ENCODE data around the gene LGALS7B. TPM values are rescaled to one million over a fixed set of nuclear protein-coding genes. Genes with fewer than 3 reads are reported as not detected.
"Not testable (repeated sequence)": the region's sequence is repeated elsewhere in the genome, so short reads cannot be mapped to it uniquely, and the experiment has no call there.

LGALS7B gene
- total RNA-seq, 2 donors from 2014 or later: not detected

GRCh38 chr19:38765214-38765613 lies 23.8 kb upstream of the LGALS7B start:
- H3K4me1 ChIP-seq (ENCODE audit: control insufficient read depth, insufficient read depth, low read length): no peaks in the 10 kb centered on the region
- H3K4me3 ChIP-seq (ENCODE audit: low read length): no peak overlapping the region

GRCh38 chr19:38766276-38767047 lies 22.5 kb upstream of the LGALS7B start:
- no peak for TF ChIP-seq CTCF (conservative IDR thresholded peaks at IDR 0.05)
- H3K36me3 ChIP-seq (ENCODE audit: control insufficient read depth, insufficient read depth, low read length): no peaks in the 10 kb centered on the region

More at GRCh38 chr19:38765214-38765613, 23.8 kb upstream of the LGALS7B start:
- Histone ChIP-seq H3K27me3 (ENCODE audit: control insufficient read depth, insufficient read depth, low read length, poor library complexity, severe bottlenecking) (no peaks in the 10 kb centered on the region), H3K27ac (ENCODE audit: low read depth, low read length) (no peak overlapping the region), H3K36me3 (ENCODE audit: control insufficient read depth, insufficient read depth, low read length) (no peaks in the 10 kb centered on the region), H3K9me3 (ENCODE audit: control insufficient read depth, low read length) (no peaks in the 10 kb centered on the region), H3K9ac (ENCODE audit: extremely low read depth, low read length, poor library complexity, severe bottlenecking) (no peak overlapping the region)
- no peak for TF ChIP-seq CTCF (conservative IDR thresholded peaks at IDR 0.05)
- 95 to 100% methylated on average over 1 to 2 of the region's 2 CpGs for WGBS, 2 experiments (ENCODE audit: insufficient coverage in 1 of 2, insufficient read length in 1 of 2)
- Mint-ChIP-seq H3K9me3 (no peaks in the 10 kb centered on the region), H3K27me3 (ENCODE audit: insufficient read depth) (no peaks in the 10 kb centered on the region), H3K4me3 (no peak overlapping the region), H3K36me3 (ENCODE audit: low read depth) (no peaks in the 10 kb centered on the region), H3K4me1 (no peaks in the 10 kb centered on the region), H3K27ac (no peak overlapping the region)
- no peak for DNase-seq

GRCh38 chr19:38769635-38770211 lies 19.3 kb upstream of the LGALS7B start:
- H3K4me1 Mint-ChIP-seq: no peaks in the 10 kb centered on the region
- Histone ChIP-seq H3K9me3 (ENCODE audit: control insufficient read depth, low read length) (no peaks in the 10 kb centered on the region), H3K27me3 (ENCODE audit: control insufficient read depth, insufficient read depth, low read length, poor library complexity, severe bottlenecking) (no peaks in the 10 kb centered on the region), H3K36me3 (ENCODE audit: control insufficient read depth, insufficient read depth, low read length) (no peaks in the 10 kb centered on the region), H3K4me3 (ENCODE audit: low read length) (no peak overlapping the region), H3K4me1 (ENCODE audit: control insufficient read depth, insufficient read depth, low read length) (no peaks in the 10 kb centered on the region), H3K27ac (ENCODE audit: low read depth, low read length) (no peak overlapping the region), H3K9ac (ENCODE audit: extremely low read depth, low read length, poor library complexity, severe bottlenecking) (no peak overlapping the region)
- no peaks in the 10 kb centered on the region for H3K9me3 Mint-ChIP-seq
- WGBS, 2 experiments (ENCODE audit: insufficient coverage in 1 of 2, insufficient read length in 1 of 2): 62 to 63% methylated on average over 25 to 42 of the region's 42 CpGs
- peak; percentile 94 for TF ChIP-seq CTCF (conservative IDR thresholded peaks at IDR 0.05)
- DNase-seq: peak; percentile 95
- no peak overlapping the region for H3K4me3 Mint-ChIP-seq
- no peaks in the 10 kb centered on the region for H3K27me3 Mint-ChIP-seq (ENCODE audit: insufficient read depth)
- H3K36me3 Mint-ChIP-seq (ENCODE audit: low read depth): no peaks in the 10 kb centered on the region
- no peak overlapping the region for H3K27ac Mint-ChIP-seq

More at GRCh38 chr19:38766276-38767047, 22.5 kb upstream of the LGALS7B start:
- H3K27ac Mint-ChIP-seq: no peak overlapping the region
- no peaks in the 10 kb centered on the region for H3K9me3 ChIP-seq (ENCODE audit: control insufficient read depth, low read length)
- no peaks in the 10 kb centered on the region for H3K4me1 ChIP-seq (ENCODE audit: control insufficient read depth, insufficient read depth, low read length)
- no peak overlapping the region for H3K27ac ChIP-seq (ENCODE audit: low read depth, low read length)
- no peaks in the 10 kb centered on the region for H3K9me3 Mint-ChIP-seq
- H3K27me3 Mint-ChIP-seq (ENCODE audit: insufficient read depth): no peaks in the 10 kb centered on the region
- H3K9ac ChIP-seq (ENCODE audit: extremely low read depth, low read length, poor library complexity, severe bottlenecking): no peak overlapping the region
- no peaks in the 10 kb centered on the region for H3K27me3 ChIP-seq (ENCODE audit: control insufficient read depth, insufficient read depth, low read length, poor library complexity, severe bottlenecking)
- no peak overlapping the region for H3K4me3 ChIP-seq (ENCODE audit: low read length)
- H3K4me3 Mint-ChIP-seq: no peak overlapping the region
- no peaks in the 10 kb centered on the region for H3K4me1 Mint-ChIP-seq
- no peak for DNase-seq
- WGBS, 2 experiments (ENCODE audit: insufficient coverage in 1 of 2, insufficient read length in 1 of 2): 86 to 90% methylated on average over 7 to 10 of the region's 10 CpGs
- no peaks in the 10 kb centered on the region for H3K36me3 Mint-ChIP-seq (ENCODE audit: low read depth)

- not testable (repeated sequence) for H3K9me3 ChIP-seq (ENCODE audit: control insufficient read depth, low read length); H3K4me3 ChIP-seq (ENCODE audit: low read length); DNase-seq; H3K9me3 Mint-ChIP-seq; H3K4me3 Mint-ChIP-seq; H3K27me3 ChIP-seq (ENCODE audit: control insufficient read depth, insufficient read depth, low read length, poor library complexity, severe bottlenecking); H3K4me1 Mint-ChIP-seq; H3K27me3 Mint-ChIP-seq (ENCODE audit: insufficient read depth); H3K27ac Mint-ChIP-seq; H3K4me1 ChIP-seq (ENCODE audit: control insufficient read depth, insufficient read depth, low read length); H3K36me3 Mint-ChIP-seq (ENCODE audit: low read depth); H3K9ac ChIP-seq (ENCODE audit: extremely low read depth, low read length, poor library complexity, severe bottlenecking); H3K27ac ChIP-seq (ENCODE audit: low read depth, low read length); H3K36me3 ChIP-seq (ENCODE audit: control insufficient read depth, insufficient read depth, low read length)
- 84 to 96% methylated on average over 5 to 8 of the region's 58 CpGs for whole genome bisulfite sequencing, 2 experiments (ENCODE audit: insufficient coverage in 1 of 2, insufficient read length in 1 of 2)
Measured at GRCh38 chr19:38770228-38770948, 18.6 kb upstream of the LGALS7B start.

GRCh38 chr19:38770949-38771275 lies 18.1 kb upstream of the LGALS7B start:
- H3K4me1 ChIP-seq (ENCODE audit: control insufficient read depth, insufficient read depth, low read length); H3K36me3 Mint-ChIP-seq (ENCODE audit: low read depth); H3K9me3 Mint-ChIP-seq; H3K4me3 ChIP-seq (ENCODE audit: low read length); H3K27ac Mint-ChIP-seq; H3K4me3 Mint-ChIP-seq; DNase-seq; H3K9me3 ChIP-seq (ENCODE audit: control insufficient read depth, low read length); H3K27me3 Mint-ChIP-seq (ENCODE audit: insufficient read depth); H3K9ac ChIP-seq (ENCODE audit: extremely low read depth, low read length, poor library complexity, severe bottlenecking); H3K27ac ChIP-seq (ENCODE audit: low read depth, low read length); H3K36me3 ChIP-seq (ENCODE audit: control insufficient read depth, insufficient read depth, low read length); H3K4me1 Mint-ChIP-seq; H3K27me3 ChIP-seq (ENCODE audit: control insufficient read depth, insufficient read depth, low read length, poor library complexity, severe bottlenecking): not testable (repeated sequence)
- WGBS, 2 experiments (ENCODE audit: insufficient coverage in 1 of 2, insufficient read length in 1 of 2): 86% methylated on average over 1 of the region's 22 CpGs; no CpG with 5 or more reads in 1 of the 2 experiments
